GM12892 (cell line): ENCODE results near the gene PCNT.

Source experiments
- POLR2A ChIP-seq: IDR thresholded peaks from 2 replicates; pipeline ENCODE4 v1.6.1; 2011; ENCODE audit warnings: low read depth, low read length, control low read depth
- POLR2AphosphoS5 ChIP-seq: IDR thresholded peaks from 2 replicates; pipeline ENCODE4 v1.6.1; 2011; ENCODE audit warnings: low read depth, low read length, control low read depth
- TAF1 ChIP-seq: IDR thresholded peaks from 2 replicates; pipeline ENCODE4 v1.6.1; 2011; ENCODE audit warnings: low read depth, mild to moderate bottlenecking, control low read depth, low read length, borderline replicate concordance

DNA sequence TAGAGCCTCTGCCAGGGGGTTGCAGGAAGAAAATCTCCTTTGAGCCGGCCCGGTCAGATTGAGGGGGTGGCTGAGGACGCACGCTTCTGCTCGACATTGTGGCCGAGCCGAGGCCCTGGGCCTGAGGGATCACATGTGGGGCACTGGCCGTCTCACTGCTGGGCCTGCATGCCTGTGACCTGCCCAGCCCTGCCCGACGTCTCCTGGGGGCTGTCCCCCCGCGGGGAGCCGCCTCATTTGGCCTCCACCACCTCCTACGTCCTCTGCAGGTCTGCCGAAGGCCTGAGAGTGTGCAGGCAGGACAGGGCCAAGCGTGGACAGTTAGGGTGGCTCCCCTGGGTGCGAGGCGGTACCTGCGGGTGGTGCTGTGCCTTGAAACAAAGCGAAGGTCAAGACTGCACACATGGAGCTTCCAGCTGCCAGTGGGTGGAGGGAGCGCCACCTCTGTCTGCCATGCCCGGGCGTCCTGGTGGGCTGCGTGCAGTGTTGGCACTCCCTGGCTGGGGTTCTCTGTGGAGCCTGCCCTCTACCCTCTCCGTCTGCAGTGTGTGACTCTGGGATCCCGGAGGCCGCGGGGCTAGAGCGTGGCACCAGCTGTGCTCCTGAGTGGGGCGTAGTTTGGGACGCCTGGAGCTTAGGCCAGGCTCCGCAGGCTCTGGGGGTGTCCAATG, 51.7 kb downstream of the PCNT start:
- TF ChIP-seq POLR2AphosphoS5, result no peak
- TF ChIP-seq POLR2A, result no peak
- no peak for TF ChIP-seq TAF1
